ENCODE results near the gene SLC66A1.
"Not testable (repeated sequence)": the region's sequence is repeated elsewhere in the genome, so short reads cannot be mapped to it uniquely, and the experiment has no call there.

The SLC66A1 gene, protein sequence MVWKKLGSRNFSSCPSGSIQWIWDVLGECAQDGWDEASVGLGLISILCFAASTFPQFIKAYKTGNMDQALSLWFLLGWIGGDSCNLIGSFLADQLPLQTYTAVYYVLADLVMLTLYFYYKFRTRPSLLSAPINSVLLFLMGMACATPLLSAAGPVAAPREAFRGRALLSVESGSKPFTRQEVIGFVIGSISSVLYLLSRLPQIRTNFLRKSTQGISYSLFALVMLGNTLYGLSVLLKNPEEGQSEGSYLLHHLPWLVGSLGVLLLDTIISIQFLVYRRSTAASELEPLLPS

DNA sequence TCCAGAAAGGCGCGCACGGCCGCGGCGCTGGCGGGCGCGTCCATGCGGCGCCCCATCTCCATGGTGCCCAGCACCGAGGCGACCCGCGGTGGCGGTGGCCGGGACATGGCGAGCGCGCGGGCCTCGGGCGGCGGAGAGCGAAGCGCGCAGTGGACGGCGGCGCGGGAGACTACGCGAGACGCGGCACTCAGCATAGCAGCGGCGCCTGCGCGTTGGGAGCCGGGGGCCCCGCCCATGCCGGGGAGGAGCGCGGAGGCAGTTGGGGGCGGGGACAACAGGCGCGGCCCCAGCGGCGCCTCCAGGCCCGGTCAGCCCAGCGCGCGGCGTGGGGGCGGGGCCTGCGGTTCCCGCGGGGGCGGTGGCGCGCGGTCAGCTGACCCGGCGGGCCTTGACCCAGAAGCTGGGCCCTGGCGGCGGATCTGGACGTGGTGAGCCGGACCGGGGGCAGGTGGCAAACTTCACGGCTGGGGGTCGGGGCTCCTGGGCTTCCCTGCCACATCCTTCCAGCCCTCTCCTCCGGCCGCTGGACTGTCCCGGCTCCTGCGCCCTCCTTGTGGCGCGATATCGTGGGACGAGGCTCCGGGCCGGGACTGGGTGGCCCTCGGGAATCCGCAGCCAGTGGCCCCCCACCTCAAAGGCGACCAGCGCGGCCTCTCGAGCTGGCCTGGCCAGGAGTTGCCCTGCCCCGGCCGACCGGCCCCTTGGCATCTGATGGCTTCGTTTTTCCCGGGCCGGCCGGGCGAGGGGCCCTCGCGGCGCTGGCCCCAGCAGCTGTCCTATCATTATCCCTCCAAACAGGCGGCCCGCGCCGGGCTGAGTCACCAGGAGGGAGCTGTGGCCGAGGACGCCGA lies at the start of gene SLC66A1, which contains the start of gene AKR7A2:
SLC66A1 (plus strand) TSS at position 396 of the 851 bp plus-strand sequence. CDS start 5,352 bp downstream, outside the sequence.
AKR7A2 (minus strand) TSS at position 214 of the 851 bp plus-strand sequence; CDS start at position 194, 20 bp downstream.
- peak; percentile 84 for DNase-seq (ENCODE audit: low read depth)

DNA sequence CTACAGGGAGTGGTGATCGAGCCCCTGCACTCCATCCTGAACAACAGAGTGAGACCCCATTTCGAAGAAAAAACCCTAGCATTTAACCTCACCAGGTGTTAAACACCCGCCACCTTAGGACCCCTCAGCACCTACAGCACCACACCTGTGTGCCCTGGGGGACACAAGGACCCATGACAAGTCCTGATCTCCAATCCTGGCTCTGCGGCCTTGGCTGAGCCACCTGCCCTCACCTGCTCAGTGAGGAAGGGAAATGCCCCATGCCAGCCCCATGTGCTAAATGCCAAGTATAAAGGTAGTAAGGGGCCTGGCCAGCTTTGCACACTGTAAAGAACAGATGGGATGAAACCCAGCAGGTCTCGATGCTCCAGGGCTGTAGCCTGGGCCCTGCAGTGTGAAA lies 49.4 kb upstream of the SLC66A1 start:
- DNase-seq (ENCODE audit: low read depth): no peak

DNA sequence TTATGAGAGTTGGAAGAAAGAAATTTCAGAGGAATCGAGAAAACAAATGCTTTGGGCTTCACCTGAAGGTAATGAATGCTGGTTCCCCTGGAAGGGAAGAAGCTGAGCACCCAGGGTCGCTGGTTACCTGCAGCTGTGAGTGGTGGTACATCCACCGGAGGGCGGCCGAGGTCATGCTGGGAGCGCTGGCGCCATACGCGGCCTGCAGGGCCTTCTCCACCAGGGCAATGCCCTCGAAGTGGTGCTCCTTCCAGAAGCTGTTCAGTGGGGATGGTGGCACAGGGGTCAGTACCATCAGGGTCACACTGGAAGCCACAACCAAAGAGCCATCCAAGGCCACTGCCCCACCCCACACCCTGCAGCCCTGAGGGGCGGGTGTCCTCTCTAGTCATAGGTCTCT lies 43.7 kb upstream of the SLC66A1 start:
- no peak for DNase-seq (ENCODE audit: low read depth)

DNA sequence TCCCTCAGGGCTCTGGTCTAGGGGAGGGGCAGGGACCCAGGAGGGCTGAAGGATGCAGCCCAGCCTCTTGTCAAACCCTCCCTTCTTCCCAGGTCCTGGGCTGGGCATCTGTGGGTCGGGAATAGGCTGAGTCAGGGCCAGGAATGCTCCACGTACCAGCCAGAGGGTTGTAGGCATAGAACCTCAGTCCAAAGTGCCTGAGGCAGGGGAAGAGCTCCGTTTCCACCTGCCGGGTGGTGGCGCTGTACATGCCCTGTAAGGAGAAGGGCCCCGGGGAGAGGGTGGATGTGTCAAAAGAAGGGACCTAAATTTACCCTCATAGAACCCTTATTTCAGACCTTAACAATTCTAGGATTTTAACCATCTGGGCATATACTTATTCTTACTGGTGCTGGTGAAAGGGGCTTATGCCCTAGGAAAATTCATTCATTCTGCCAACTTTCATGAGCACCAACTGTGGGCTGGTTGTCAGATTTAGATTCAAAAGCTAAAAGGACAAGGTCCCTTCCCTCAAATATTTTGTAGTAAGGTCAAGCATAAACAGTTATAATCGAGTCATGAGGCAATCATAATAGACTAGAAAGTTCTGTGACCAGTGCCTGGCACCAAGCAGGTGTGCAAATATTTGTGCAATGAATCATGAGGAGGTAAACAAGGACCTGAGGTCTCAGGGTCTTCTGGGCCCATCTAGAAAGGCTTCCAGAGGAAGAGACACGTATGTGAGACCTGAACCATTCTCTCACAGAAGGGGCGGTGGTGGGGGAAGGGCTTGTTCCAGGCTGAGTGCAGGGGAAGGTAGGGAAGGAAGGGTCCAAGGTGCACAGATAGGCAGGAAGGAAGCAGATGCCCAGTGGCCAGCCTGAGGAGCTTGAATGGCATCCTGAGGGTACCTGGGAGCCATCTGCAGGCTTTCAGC lies 42.4 kb upstream of the SLC66A1 start:
- DNase-seq (ENCODE audit: low read depth): not testable (repeated sequence)

DNA sequence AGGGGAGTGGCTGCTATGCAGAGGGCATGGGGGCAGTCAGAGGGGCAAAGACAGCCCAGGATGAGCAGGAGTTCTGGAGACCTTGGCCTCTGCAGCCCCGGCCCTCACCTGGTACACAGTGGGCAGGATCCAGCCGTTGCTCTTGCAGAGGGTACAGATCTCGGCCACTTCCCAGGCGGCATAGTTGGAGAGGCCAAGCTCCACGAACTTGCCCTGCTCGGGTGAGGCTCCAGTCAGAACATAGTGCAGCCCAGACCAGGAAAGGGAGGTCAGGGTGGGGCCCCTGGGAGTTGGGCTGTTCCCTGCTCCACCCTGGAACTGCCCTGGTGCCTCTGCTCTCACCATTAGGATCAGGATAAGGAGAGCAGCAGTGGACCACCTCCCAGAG lies 41.8 kb upstream of the SLC66A1 start:
- not testable (repeated sequence) for DNase-seq (ENCODE audit: low read depth)

DNA sequence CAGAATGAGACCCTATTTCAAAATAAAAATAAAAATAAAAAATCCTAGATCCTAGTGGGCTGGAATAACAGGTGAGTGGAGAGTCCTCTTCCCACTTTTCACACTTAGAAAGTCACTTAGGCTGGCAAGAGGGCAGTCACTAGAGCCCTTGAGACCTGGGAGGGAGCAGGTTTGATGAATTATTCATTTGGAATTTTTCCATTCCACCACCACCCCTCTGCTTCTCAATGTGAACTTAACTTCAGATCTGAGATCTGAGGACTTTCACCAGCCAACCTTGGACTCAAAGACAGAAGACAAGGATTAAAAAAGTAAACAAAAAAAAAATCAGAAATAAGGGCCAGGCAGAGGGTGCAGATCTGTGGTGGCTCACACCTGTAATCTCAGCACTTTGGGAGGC lies 40.1 kb upstream of the SLC66A1 start:
- DNase-seq (ENCODE audit: low read depth): no peak

DNA sequence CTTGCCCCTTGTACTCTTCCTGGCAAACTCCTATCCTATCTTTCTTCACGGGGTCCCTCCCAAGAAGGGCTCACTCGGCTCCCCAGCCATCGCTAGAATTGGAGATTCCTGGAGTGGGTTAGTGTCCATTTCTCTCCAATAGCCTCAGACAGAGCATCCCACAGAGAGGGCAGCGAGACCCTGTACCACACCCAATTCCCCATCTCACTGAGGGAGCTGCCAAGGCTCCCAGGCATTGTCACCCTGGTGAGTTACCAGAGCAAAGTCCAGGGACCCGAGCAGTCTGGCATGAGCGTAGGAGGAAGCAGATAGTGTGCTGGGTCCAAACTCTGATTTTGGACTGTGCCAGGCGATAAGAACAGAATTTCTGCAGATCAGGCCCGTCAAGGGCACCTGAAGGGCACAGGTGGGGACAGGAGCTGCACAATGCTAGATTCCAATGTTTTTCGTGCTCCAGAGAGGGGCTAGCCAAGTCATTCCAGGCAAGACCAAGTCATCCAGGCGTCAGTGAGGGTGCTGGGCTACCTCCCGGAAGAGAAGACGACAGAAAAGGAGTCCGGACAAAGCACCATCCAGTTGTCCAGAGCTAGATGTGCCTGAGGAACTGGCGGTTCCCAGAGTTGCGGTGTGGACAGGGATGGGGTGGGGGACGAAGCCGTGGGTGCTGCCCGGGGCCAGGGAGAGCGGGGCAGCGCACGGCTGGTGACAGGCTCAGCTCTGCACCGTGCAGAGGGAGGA lies 38.9 kb upstream of the SLC66A1 start:
- no peak for DNase-seq (ENCODE audit: low read depth)

DNA sequence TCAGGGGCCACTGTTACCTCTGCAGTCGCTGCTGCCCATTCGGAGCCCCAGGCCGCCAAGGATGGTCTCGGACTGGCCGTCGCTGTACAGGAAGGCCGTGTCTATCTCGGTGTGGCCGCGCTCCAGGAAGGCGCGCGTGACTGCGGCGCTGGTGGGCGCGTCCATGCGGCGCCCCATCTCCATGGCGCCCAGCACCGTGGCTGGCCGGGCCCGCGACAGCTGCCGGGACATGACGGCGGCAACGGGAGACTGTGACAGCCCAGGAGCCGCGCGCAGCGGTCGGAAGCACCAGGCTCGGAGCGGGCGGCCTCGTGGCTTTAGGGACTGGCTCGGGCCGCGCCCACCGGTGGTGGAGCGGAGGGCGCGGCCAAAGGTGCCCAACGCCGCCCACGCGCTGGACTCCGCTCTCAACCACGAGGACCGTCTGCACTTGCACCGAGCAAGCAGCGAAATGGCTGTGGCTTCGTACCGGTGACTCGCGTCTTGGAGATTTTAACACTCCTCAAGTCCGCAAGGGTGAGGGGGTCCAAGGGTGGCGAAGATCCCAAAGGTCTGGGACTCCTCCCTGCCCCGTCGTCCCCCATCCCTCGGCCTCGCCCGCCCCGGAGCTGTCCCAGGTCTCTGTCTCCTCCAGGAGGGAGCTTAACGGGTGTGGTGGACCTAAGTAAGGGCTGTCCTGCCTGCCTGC lies 38.1 kb upstream of the SLC66A1 start:
- not testable (repeated sequence) for DNase-seq (ENCODE audit: low read depth)

DNA sequence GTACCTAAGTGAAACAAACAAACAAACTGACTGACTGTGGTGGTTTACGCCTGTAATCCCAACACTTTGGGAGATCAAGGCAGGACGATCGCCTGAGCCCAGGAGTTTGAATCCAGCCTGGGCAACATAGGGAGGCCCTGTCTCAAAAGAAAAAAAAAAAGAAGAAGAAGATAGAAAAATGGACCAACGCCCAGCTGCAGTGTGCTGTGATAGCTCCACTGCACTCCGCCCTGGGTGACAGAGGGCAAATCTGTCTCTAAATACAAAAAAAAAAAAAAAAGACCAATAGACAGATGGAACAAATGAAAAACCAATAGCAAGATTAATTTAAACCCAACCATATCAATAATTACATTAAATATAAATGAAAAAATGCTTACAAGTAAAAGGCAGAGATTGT lies 37.5 kb upstream of the SLC66A1 start:
- no peak for DNase-seq (ENCODE audit: low read depth)

DNA sequence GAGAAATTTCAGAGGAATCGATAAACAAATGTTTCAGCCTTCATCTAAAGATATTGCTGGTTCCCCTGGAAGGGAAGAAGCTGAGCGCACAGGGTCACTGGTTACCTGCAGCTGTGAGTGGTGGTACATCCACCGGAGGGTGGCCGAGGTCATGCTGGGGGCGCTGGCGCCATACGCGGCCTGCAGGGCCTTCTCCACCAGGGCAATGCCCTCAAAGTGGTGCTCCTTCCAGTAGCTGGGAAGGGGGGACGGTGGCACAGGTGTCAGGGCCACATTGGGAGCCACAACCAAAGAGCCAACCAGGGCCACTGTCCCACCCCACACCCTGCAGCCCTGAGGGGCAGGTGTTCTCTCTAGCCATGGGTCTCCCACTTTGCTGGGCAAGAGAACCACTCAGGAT lies 28.2 kb upstream of the SLC66A1 start:
- no peak for DNase-seq (ENCODE audit: low read depth)

DNA sequence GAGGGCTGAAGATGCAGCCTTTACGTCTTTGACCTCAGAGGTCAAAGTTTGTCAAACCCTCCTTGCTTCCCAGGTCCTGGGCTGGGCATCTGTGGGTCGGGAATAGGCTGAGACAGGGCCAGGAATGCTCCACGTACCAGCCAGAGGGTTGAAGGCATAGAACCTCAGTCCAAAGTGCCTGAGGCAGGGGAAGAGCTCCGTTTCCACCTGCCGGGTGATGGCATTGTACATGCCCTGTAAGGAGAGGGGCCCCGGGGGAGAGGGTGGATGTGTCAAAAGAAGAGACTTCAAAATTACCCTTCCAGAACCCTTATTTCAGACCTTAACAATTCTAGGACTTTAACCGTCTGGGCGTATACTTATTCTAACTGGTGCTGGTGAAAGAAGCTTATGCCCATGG lies 27.2 kb upstream of the SLC66A1 start:
- DNase-seq (ENCODE audit: low read depth): no peak

DNA sequence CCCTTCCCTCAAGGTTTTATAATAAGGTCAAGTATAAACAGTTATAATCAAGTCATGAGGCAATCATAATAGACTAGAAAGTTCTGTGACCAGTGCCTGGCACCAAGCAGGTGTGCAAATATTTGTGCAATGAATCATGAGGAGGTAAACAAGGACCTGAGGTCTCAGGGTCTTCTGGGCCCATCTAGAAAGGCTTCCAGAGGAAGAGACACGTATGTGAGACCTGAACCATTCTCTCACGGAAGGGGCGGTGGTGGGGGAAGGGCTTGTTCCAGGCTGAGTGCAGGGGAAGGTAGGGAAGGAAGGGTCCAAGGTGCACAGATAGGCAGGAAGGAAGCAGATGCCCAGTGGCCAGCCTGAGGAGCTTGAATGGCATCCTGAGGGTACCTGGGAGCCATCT lies 26.8 kb upstream of the SLC66A1 start:
- not testable (repeated sequence) for DNase-seq (ENCODE audit: low read depth)

DNA sequence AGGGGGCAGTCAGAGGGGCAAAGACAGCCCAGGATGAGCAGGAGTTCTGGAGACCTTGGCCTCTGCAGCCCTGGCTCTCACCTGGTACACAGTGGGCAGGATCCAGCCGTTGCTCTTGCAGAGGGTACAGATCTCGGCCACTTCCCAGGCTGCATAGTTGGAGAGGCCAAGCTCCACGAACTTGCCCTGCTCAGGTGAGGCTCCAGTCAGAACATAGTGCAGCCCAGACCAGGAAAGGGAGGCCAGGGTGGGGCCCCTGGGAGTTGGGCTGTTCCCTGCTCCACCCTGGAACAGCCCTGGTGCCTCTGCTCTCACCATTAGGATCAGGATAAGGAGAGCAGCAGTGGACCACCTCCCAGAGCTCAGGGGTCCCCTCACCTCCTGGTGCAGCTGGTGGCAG lies 26.3 kb upstream of the SLC66A1 start:
- not testable (repeated sequence) for DNase-seq (ENCODE audit: low read depth)

DNA sequence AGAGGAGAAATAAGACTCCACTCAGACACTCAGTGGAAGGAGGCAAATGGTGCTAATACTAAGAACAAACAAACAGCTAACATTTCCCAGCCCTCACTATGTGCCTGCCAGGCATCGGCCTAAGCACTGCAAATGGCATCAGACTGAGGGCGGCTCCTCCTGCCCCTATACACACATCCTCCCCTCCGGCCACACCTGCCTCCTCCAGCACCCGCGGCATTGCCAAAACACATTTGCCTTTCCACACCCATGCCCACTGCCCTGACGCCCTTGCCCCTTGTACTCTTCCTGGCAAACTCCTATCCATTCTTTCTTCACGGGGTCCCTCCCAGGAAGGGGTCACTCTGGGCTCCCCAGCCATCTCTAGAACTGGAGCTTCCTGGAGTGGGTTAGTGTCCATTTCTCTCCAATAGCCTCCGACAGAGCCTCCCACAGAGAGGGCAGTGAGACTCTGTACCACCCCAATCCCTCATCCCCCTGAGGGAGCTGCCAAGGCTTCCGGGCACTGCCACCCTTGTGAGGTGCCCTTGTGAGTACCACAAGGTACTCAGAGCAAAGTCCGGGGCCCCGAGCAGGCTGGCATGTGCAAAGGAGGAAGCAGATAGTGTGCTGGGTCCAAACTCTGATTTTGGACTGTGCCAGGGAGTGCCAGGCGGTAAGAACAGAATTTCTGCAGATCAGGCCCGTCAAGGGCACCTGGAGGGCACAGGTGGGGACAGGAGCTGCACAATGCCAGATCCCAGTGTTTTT lies 24.5 kb upstream of the SLC66A1 start:
- DNase-seq (ENCODE audit: low read depth): no peak

DNA sequence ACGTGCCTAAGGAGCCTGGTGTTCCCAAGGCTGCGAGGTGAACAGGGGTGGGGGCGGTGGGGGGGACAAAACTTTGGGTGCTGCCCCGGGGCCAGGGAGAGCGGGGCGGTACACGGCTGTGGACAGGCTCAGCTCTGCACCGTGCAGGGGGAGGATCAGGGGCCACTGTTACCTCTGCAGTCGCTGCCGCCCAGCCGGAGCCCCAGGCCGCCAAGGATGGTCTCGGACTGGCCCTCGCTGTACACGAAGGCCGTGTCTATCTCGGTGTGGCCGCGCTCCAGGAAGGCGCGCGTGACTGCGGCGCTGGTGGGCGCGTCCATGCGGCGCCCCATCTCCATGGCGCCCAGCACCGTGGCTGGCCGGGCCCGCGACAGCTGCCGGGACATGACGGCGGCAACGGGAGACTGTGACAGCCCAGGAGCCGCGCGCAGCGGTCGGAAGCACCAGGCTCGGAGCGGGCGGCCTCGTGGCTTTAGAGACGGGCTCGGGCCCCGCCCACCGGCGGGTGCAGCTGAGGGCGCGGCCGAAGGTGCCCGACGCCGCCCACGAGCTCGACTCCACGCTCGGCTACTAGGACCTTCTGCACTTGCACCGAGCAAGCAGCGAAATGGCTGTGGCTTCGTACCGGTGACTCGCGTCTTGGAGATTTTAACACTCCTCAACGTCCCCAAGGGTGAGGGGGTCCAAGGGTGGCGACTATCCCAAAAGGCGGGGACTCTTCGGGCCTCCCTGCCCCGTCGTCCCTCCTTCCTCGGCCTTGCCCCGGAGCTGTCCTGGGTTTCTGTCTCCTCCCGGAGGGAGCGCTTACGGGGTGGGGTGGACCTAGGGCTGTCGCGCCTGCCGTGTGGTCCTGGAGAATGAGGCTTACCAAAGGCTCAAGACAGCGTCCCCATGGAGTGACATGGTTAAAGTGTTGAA lies 23.5 kb upstream of the SLC66A1 start, which contains the start of gene AKR7A3:
AKR7A3 (minus strand) TSS at position 447 of the 918 bp plus-strand sequence; CDS start at position 386, 61 bp downstream.
- DNase-seq (ENCODE audit: low read depth): peak; percentile 29

DNA sequence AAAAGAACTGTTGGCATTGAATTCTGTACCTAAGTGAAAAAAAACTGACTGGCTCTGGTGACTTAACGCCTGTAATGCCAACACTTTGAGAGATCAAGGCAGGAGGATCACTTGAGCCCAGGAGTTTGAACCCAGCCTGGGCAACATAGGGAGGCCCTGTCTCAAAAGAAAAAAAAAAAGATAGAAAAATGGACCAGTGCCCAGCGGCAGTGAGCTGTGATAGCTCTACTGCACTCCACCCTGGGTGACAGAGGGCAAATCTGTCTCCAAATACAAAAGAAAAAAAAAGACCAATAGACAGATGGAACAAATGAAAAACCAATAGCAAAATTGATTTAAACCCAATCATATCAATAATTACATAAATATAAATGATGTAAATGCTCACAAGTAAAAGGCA lies 22.9 kb upstream of the SLC66A1 start:
- no peak for DNase-seq (ENCODE audit: low read depth)

DNA sequence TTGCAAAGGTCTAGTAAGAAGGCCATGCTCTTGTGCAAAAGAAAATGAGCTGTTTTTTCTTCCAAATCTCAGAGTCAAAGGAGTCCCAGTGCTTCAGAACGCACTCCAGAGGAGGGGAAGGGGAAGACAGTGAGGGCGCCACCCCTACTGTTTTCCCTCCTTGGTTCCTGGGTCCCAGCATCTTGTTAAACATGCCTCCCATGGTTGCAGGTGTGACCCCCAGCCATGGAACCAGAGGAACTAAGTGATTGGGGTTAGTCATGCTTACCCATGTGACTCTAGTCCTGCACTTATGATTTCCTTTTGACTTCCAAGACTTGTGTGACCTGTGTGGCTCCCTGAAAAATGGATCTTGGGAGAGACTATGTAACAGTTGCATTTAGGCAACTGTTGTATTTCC lies 17.5 kb upstream of the SLC66A1 start:
- DNase-seq (ENCODE audit: low read depth): no peak

DNA sequence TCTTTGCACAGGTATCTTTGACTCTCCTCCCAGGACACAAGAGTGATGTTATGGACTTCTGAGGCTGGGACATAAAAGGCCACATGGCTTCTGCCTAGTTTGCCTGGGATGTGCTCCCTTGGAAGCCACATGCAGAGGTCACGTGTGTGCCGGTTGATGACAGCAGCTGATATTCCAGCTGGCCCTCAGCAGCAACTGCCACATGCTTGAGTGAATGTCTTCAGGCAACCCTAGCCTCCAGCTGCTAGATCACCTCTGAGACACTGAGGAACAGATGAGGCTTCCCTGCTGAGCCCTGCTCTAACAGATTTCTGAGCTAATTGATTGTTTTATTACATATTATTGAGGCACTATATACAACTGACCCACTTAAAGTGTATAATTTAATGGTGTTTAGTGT lies 11.9 kb upstream of the SLC66A1 start:
- DNase-seq (ENCODE audit: low read depth): no peak

DNA sequence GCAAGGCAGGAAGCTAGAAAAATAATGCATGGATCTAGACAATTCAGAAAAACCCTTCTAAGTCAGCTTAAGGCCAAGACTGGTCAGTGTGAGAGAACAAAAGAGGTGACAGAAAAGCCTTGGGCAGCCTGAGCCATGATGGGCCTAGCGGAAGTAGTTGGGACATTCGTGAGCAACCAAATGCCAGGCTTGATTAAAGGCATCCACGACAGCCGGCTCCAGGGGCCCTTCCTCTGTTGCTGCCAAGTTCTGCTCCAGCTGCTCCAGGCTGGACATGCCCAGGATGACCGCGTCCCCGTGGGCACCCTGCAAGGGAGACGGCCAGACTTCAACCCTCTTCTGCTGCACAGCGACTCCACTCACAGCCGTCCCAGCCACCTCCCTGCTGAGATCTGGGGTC lies 8.0 kb upstream of the SLC66A1 start:
- not testable (repeated sequence) for DNase-seq (ENCODE audit: low read depth)

All from stimulated activated CD8-positive, alpha-beta memory T cell treated with anti-CD3 and anti-CD28 coated beads, Interleukin-15, amount 100 ng/mL, for 24 hours (primary cell).